ENCODE results near the gene ACSF3.
"Not testable (repeated sequence)": the region's sequence is repeated elsewhere in the genome, so short reads cannot be mapped to it uniquely, and the experiment has no call there.

ACSF3 gene

GRCh38 chr16:89179656-89180315 lies 86.1 kb downstream of the ACSF3 start:
- no peak for DNase-seq

GRCh38 chr16:89183463-89183862 lies 89.8 kb downstream of the ACSF3 start:
- DNase-seq, result no peak

GRCh38 chr16:89183975-89184676 lies 90.5 kb downstream of the ACSF3 start:
- no peak for DNase-seq

GRCh38 chr16:89184677-89184932 lies 91.0 kb downstream of the ACSF3 start:
- DNase-seq, result no peak

GRCh38 chr16:89184933-89185794 lies 91.5 kb downstream of the ACSF3 start:
- DNase-seq, result no peak

GRCh38 chr16:89185887-89186592 lies 92.4 kb downstream of the ACSF3 start:
- not testable (repeated sequence) for DNase-seq

GRCh38 chr16:89186593-89187031 lies 93.0 kb downstream of the ACSF3 start:
- not testable (repeated sequence) for DNase-seq

GRCh38 chr16:89187032-89187769 lies 93.5 kb downstream of the ACSF3 start:
- peak; percentile 66 for DNase-seq

- peak; percentile 66 for DNase-seq
Measured at GRCh38 chr16:89187770-89188392, 94.2 kb downstream of the ACSF3 start.

- DNase-seq, result not testable (repeated sequence)
Measured at GRCh38 chr16:89188471-89189357, 95.1 kb downstream of the ACSF3 start.

- DNase-seq, result peak; percentile 19
Measured at GRCh38 chr16:89189358-89190025, 95.8 kb downstream of the ACSF3 start.

- no peak for DNase-seq
Measured at GRCh38 chr16:89190150-89190958, 96.7 kb downstream of the ACSF3 start.

- no peak for DNase-seq
Measured at GRCh38 chr16:89191033-89191900, 97.6 kb downstream of the ACSF3 start.

GRCh38 chr16:89191901-89192185 lies 98.2 kb downstream of the ACSF3 start:
- DNase-seq, result no peak

- DNase-seq, result peak; percentile 92
Measured at GRCh38 chr16:89192186-89192955, 98.7 kb downstream of the ACSF3 start.

GRCh38 chr16:89192956-89193575 lies 99.4 kb downstream of the ACSF3 start:
- peak; percentile 84 for DNase-seq

GRCh38 chr16:89193576-89194293 lies 100.1 kb downstream of the ACSF3 start:
- no peak for DNase-seq

All from OCI-M1 (cell line).